ENCODE data around the gene MRAP.
"Not testable (repeated sequence)": the region's sequence is repeated elsewhere in the genome, so short reads cannot be mapped to it uniquely, and the experiment has no call there.

Gene MRAP

DNA sequence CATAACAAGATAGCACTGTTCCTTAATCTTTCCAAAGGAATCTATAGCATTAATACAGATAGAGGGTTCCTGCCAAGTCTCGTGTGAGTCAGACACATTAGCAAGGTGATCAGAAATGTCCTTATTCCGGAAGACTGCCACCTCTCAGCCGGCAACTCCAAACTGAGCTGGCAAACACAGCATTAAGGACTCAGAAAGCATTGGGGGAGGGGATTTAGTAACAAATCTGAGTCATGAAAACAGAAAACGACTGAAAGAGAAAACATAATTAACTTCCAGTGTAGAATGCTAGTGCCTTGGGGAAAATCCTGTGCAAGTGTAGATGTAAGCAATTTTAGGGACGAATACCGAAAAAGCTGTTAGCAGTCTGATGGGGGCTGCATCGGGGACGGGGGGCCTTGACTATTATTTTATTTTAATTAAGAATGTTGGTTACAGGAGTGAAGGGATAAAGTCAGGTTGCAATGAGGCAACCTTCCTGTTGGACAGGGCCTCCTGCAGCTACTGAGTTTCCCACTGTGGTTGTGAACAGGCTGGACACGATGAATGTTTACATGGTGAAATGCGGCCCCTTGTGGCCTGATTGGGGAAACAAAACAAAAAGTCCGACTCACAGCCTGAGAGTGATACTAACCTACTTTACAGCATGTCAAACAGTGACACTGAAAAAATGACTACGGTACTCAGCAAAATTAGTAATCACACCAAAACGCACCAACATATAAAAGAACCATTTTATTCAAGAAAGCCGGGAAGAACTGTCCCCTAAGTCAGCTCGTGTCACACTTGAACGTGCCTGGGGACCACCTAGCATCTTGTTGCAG, 40.5 kb upstream of the MRAP start:
- no peak overlapping the region for H3K4me3 ChIP-seq (ENCODE audit: low read depth, low read length)
- TF ChIP-seq, protein P1, sequence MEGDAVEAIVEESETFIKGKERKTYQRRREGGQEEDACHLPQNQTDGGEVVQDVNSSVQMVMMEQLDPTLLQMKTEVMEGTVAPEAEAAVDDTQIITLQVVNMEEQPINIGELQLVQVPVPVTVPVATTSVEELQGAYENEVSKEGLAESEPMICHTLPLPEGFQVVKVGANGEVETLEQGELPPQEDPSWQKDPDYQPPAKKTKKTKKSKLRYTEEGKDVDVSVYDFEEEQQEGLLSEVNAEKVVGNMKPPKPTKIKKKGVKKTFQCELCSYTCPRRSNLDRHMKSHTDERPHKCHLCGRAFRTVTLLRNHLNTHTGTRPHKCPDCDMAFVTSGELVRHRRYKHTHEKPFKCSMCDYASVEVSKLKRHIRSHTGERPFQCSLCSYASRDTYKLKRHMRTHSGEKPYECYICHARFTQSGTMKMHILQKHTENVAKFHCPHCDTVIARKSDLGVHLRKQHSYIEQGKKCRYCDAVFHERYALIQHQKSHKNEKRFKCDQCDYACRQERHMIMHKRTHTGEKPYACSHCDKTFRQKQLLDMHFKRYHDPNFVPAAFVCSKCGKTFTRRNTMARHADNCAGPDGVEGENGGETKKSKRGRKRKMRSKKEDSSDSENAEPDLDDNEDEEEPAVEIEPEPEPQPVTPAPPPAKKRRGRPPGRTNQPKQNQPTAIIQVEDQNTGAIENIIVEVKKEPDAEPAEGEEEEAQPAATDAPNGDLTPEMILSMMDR (IDR thresholded peaks at IDR 0.05; ENCODE audit: low read depth, low read length): peak; percentile 75

DNA sequence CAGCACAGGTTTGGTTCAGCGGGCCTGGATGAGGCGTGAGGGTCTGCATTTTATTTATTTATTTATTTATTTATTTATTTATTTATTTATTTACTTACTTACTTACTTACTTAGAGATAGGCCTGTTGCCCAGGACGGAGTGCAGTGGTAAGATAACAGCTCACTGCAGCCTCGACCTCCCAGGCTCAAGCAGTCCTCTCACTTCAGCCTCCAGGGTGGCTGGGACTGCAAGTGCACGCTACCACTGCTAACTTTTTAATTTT, 39.9 kb upstream of the MRAP start:
- not testable (repeated sequence) for H3K4me3 ChIP-seq (ENCODE audit: low read depth, low read length)

DNA sequence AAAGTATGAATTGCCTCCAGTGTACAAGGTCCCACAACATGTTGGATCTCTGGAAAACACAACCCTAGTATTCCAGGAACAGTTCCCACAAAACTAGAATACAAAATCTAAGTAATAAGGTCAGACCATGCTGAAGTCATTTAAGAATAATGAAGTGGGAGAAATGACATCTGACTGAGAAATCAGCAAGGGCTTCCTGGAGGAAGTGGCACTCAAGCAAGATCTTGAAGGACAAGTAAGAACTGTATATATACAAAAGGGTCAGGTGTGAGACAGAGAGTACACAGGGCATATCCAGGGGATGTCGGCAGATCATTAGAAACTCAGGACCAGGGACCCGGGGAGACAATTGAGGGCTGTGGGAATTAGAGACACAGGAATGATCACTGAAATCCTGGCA, 38.5 kb upstream of the MRAP start:
- TF ChIP-seq, protein P1 (IDR thresholded peaks at IDR 0.05; ENCODE audit: low read depth, low read length): no peak

DNA sequence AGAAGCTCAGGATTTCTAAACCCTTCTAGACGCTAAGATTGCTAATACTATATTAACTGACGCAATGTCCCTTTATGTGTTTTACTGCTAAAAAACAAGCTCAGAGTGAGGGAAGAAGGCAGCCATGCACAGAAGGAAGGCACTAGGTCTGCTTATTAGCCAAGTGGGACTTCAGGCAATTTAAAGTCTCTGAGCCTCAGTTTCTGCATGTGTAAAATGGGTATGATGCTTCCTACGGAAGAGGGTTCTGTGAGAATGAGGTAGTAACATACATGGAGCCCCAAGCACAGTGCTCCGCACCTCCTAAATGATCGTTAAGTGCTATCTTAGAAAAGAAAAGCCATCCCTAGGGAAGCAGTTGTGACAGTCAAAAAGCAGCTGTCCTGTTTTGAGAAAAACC, 36.7 kb upstream of the MRAP start:
- TF ChIP-seq, protein P1 (IDR thresholded peaks at IDR 0.05; ENCODE audit: low read depth, low read length): no peak
- H3K4me3 ChIP-seq (ENCODE audit: low read depth, low read length): no peak overlapping the region

More for the DNA sequence above, 38.5 kb upstream of the MRAP start:
- H3K4me3 ChIP-seq (ENCODE audit: low read depth, low read length): no peak overlapping the region

DNA sequence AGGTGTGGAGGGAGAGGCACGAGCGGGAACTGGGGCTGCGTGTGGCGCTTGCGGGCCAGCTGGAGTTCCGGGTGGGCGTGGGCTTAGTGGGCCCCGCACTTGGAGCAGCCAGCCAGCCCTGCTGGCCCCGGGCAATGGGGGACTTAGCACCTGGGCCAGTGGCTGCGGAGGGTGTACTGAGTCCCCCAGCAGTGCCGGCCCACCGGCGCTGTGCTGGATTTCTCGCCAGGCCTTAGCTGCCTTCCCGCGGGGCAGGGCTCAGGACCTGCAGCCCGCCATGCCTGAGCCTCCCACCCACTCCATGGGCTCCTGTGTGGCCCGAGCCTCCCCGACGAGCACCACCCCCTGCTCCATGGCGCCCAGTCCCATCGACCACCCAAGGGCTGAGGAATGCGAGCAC, 33.3 kb upstream of the MRAP start:
- not testable (repeated sequence) for H3K4me3 ChIP-seq (ENCODE audit: low read depth, low read length)

DNA sequence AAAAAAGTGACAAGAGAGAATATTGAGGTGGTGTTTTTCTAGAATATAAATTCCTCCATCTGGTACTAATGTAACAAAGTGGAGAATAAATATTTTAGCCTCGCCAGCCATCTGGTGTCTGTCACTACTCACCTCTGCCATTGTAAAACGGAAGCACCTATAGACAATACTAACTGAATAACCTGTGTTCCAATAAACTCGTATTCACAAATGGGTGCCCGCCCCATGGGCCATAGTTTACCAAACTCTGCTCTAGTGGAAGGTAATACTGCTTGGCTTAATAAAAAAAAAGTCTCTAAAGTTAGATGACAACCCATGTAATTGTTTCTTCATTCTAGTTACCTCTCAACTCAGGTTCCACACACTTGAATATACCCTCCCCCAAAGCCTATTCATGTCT, 27.9 kb upstream of the MRAP start:
- no peak overlapping the region for H3K4me3 ChIP-seq (ENCODE audit: low read depth, low read length)
- TF ChIP-seq, protein P1 (IDR thresholded peaks at IDR 0.05; ENCODE audit: low read depth, low read length): no peak

DNA sequence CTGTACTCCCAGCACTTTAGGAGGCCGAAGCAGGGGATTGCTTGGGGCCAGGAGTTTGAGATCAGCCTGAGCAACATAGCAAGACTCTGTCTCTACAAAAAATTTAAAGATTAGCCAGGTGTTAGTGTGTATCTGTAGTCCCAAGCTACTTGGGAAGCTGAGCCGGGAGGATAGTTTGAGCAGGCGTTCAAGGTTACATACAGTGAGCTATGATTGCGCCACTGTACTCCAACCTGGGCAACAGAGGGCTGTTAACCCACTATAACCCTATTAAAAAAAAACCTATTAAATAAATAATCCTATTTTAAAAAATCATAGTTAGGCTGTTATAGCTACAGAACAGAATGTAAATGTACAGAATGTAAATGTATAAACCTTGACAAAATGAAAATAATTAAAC, 22.0 kb upstream of the MRAP start:
- no peak overlapping the region for H3K4me3 ChIP-seq (ENCODE audit: low read depth, low read length)
- TF ChIP-seq, protein P1 (IDR thresholded peaks at IDR 0.05; ENCODE audit: low read depth, low read length): no peak

DNA sequence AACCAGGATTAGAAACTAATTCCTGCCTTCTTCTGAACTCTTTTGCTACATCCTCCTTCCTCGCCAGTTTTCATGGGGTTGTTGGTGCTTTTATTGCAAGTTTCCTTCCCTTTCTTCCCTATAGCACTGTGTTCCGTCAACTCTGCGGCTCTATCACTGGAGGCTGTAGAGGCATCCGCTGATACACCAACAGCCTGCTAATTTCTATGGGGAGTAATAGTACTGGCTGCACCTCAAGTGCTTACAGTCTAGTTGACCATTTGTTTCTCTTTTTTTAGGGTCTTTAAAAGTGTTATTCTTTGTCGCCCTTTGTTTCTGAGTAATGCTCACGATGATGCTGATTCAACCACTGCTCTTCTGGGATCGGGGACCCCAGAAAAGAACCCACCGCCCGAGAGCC, 20.6 kb upstream of the MRAP start:
- TF ChIP-seq, protein P1 (IDR thresholded peaks at IDR 0.05; ENCODE audit: low read depth, low read length): no peak
- peak overlapping the region; percentile 68 for H3K4me3 ChIP-seq (ENCODE audit: low read depth, low read length)

Measured in WI38 (cell line).